Hepatocyte (in vitro differentiated cells): ENCODE measurements around the gene RBM19. TPM values are rescaled to one million over a fixed set of nuclear protein-coding genes. Genes with fewer than 3 reads are reported as not detected.

Source experiments
- DNase-seq: peaks from one replicate; pipeline ENCODE4 v3.0.0-alpha.2; 2016; ENCODE audit warnings: low spot score
- H2AFZ ChIP-seq: fragments of 200-600 bp; sonication (generic); 2 replicates; pipeline ENCODE4 v1.6.0; 2016; ENCODE audit warnings: antibody characterized with exemption, mild to moderate bottlenecking
- H3K27ac ChIP-seq: fragments of 200-600 bp; sonication (generic); 2 replicates; pipeline ENCODE4 v1.5.1; 2016; ENCODE audit warnings: mild to moderate bottlenecking
- H3K27me3 ChIP-seq: fragments of 200-600 bp; sonication (generic); 2 replicates; pipeline ENCODE4 v1.6.1; 2016
- H3K36me3 ChIP-seq: fragments of 200-600 bp; sonication (generic); replicated peaks from 2 replicates; pipeline ENCODE4 v1.5.1; 2016; ENCODE audit warnings: low read depth; ENCODE audit not compliant: insufficient read depth
- H3K4me1 ChIP-seq: fragments of 200-600 bp; sonication (generic); 2 replicates; pipeline ENCODE4 v1.5.1; 2016; ENCODE audit warnings: mild to moderate bottlenecking, moderate library complexity; ENCODE audit not compliant: insufficient read depth
- H3K4me2 ChIP-seq: fragments of 200-600 bp; sonication (generic); 2 replicates; pipeline ENCODE4 v1.6.0; 2016
- H3K4me3 ChIP-seq: fragments of 200-600 bp; sonication (generic); 2 replicates; pipeline ENCODE4 v1.5.1; 2016; ENCODE audit warnings: mild to moderate bottlenecking
- H3K79me2 ChIP-seq: fragments of 200-600 bp; sonication (generic); 2 replicates; pipeline ENCODE4 v1.6.0; 2017; ENCODE audit warnings: mild to moderate bottlenecking
- H3K9me2 ChIP-seq: fragments of 200-600 bp; sonication (generic); replicated peaks from 2 replicates; pipeline ENCODE4 v1.6.0; 2017; ENCODE audit warnings: mild to moderate bottlenecking; ENCODE audit not compliant: insufficient read depth
- H3K9me3 ChIP-seq: fragments of 200-600 bp; sonication (generic); 2 replicates; pipeline ENCODE4 v1.5.1; 2016; ENCODE audit warnings: low read depth, mild to moderate bottlenecking
- H4K20me1 ChIP-seq: fragments of 200-600 bp; sonication (generic); 2 replicates; pipeline ENCODE4 v1.6.0; 2016; ENCODE audit warnings: mild to moderate bottlenecking; ENCODE audit not compliant: insufficient read depth, poor library complexity, severe bottlenecking
- EZH2 ChIP-seq: fragments of 200-600 bp; sonication (generic); IDR thresholded peaks from 2 replicates; pipeline ENCODE4 v1.6.1; 2016; ENCODE audit warnings: antibody characterized with exemption, mild to moderate bottlenecking, borderline replicate concordance
- EZH2phosphoT487 ChIP-seq: fragments of 200-600 bp; sonication (generic); IDR thresholded peaks from one replicate; pipeline ENCODE4 v1.6.1; 2018; ENCODE audit warnings: antibody characterized with exemption, mild to moderate bottlenecking, low read depth, moderate library complexity; ENCODE audit not compliant: unreplicated experiment, severe bottlenecking
- WGBS: methylation state at CpG from one replicate; pipeline ENCODE4 v1.1.6; 2016; ENCODE audit warnings: low lambda C conversion rate; ENCODE audit errors: missing lambda C conversion rate; 5-methylcytosine and 5-hydroxymethylcytosine counted together
- polyA plus RNA-seq: library from polyadenylated mRNA; unstranded; fragments of >200 nt; fragmentation: Nextera tagmentation; extraction: Ambion mirVana; gene quantifications from 2 replicates; pipeline ENCODE4 v1.2.1, GENCODE V29; 2016
- total RNA-seq: library from RNA; depleted of rRNA; stranded (reverse); fragments of >200 nt; gene quantifications from 2 replicates; pipeline ENCODE4 v1.2.3, GENCODE V29; 2014
- TF ChIP-seq, protein P1 (sequence below): fragments of 200-600 bp; sonication (generic); IDR thresholded peaks from 2 replicates; pipeline ENCODE4 v1.5.1; 2016; ENCODE audit warnings: antibody characterized with exemption, mild to moderate bottlenecking; ENCODE audit not compliant: poor library complexity

The RBM19 gene
- total and polyA plus RNA-seq, 2 experiments from 2014 or later, result 14.5 to 16.8 TPM

DNA sequence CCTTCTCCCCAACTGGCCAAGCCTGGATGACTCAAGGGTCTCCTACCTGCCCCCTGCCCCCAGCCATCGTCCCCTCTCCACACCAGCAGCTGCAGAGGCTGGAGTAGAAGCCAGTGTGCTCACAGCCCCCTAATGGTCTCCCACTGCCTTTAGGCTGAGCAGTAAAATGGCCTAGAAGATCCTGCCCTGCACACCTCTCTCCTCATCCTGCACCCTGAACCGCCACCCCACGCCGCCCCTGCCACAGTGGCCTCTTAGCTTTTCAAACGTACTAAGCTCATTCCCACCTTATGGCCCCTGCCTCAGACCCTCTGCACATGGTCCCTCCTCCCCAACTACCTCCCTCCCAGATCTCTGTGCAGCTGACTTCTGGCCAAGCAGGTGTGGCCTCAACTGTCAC lies 46.3 kb downstream of the RBM19 start:
- Histone ChIP-seq H2AFZ (no peak overlapping the region), H3K9me2 (no peaks in the 10 kb centered on the region), H3K4me3 (no peak overlapping the region), H3K79me2 (no peaks in the 10 kb centered on the region), H3K4me1 (no peaks in the 10 kb centered on the region), H3K27me3 (no peaks in the 10 kb centered on the region), H4K20me1 (no peaks in the 10 kb centered on the region), H3K9me3 (no peaks in the 10 kb centered on the region), H3K4me2 (no peak overlapping the region), H3K27ac (no peak overlapping the region), H3K36me3 (no peaks in the 10 kb centered on the region)
- 97% methylated on average over 5 of the region's 5 CpGs for WGBS
- TF ChIP-seq, protein P1, sequence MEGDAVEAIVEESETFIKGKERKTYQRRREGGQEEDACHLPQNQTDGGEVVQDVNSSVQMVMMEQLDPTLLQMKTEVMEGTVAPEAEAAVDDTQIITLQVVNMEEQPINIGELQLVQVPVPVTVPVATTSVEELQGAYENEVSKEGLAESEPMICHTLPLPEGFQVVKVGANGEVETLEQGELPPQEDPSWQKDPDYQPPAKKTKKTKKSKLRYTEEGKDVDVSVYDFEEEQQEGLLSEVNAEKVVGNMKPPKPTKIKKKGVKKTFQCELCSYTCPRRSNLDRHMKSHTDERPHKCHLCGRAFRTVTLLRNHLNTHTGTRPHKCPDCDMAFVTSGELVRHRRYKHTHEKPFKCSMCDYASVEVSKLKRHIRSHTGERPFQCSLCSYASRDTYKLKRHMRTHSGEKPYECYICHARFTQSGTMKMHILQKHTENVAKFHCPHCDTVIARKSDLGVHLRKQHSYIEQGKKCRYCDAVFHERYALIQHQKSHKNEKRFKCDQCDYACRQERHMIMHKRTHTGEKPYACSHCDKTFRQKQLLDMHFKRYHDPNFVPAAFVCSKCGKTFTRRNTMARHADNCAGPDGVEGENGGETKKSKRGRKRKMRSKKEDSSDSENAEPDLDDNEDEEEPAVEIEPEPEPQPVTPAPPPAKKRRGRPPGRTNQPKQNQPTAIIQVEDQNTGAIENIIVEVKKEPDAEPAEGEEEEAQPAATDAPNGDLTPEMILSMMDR, result no peak
- TF ChIP-seq EZH2phosphoT487 (no peak), EZH2 (no peak)
- DNase-seq, result no peak

DNA sequence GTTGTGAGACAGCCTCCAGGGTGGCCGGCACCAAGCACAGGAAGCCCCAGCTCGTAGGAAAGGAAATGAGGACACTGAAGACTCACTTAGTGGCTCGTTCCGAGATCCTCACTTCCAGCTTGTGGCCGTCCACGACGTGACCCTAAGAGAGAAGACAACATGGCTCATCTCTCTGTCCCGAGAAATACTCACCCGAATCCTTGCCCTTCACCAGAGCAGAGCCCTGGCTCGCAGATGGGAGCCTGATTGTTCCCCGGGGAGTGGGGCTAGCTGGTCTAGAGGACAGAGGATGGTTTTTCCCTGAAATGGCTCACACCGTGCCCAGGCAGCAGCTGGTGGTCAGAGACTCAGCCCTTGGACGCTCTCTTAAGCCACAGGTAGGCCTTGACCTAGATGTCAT lies 47.8 kb downstream of the RBM19 start:
- Histone ChIP-seq H3K27ac (no peak overlapping the region), H3K9me3 (no peaks in the 10 kb centered on the region), H3K79me2 (no peaks in the 10 kb centered on the region), H3K27me3 (no peaks in the 10 kb centered on the region), H3K4me3 (no peak overlapping the region), H4K20me1 (no peaks in the 10 kb centered on the region), H3K4me2 (no peak overlapping the region), H3K9me2 (no peaks in the 10 kb centered on the region), H3K4me1 (no peaks in the 10 kb centered on the region), H2AFZ (no peak overlapping the region), H3K36me3 (no peaks in the 10 kb centered on the region)
- WGBS, result 92% methylated on average over 13 of the region's 13 CpGs
- DNase-seq, result no peak
- TF ChIP-seq, protein P1, result no peak
- TF ChIP-seq EZH2phosphoT487 (no peak), EZH2 (no peak)

DNA sequence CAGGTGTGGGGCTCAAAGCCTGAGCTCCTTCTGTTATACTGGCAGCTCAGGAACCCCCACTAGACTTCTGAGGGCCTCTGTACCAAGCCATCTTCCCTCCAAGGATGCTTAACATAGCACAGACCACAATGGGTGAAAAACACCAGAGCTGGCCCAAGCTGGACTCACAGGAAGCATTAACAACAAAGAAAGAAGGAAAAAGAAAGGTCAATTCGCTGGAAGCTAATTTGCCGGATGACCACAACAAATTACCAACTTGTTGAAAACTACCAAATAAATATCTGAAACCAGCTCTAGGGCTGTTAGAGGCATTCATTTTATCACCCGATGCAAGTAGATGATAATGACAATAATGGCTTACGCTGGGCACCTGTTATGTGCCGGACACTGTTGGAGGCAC lies 48.7 kb downstream of the RBM19 start:
- H3K9me2 ChIP-seq, result no peaks in the 10 kb centered on the region
- H3K36me3 ChIP-seq, result no peaks in the 10 kb centered on the region
- H3K4me3 ChIP-seq, result no peak overlapping the region
- 98% methylated on average over 5 of the region's 5 CpGs for WGBS
- H4K20me1 ChIP-seq, result no peaks in the 10 kb centered on the region
- TF ChIP-seq, protein P1, result no peak
- TF ChIP-seq EZH2phosphoT487 (no peak), EZH2 (no peak)
- H3K27ac ChIP-seq, result no peak overlapping the region
- no peak overlapping the region for H3K4me2 ChIP-seq
- no peaks in the 10 kb centered on the region for H3K79me2 ChIP-seq
- no peaks in the 10 kb centered on the region for H3K4me1 ChIP-seq
- no peak overlapping the region for H2AFZ ChIP-seq
- no peaks in the 10 kb centered on the region for H3K27me3 ChIP-seq
- DNase-seq, result no peak
- H3K9me3 ChIP-seq, result no peaks in the 10 kb centered on the region

DNA sequence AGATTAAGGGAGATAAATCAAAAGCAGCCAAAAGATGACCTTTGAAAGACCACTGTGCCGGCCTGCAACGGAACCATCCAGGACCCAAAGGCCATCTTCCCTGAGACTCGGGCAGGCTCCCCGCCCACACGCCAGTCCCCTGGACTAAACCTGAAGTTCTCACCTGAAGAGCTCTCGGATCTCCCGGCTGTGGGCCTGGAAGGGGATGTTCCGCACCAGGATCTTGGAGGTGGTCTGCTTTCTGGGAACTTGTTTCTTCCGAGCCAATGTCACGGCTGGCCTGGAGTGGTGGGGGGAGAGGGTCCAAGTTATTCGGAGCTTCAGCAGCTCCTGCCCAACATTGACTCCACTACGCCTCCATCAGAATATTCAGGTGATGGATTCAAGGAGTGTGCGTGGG lies 51.3 kb downstream of the RBM19 start:
- Histone ChIP-seq H3K4me2 (no peak overlapping the region), H4K20me1 (no peaks in the 10 kb centered on the region), H3K4me1 (no peaks in the 10 kb centered on the region), H2AFZ (no peak overlapping the region), H3K4me3 (no peak overlapping the region), H3K9me3 (no peaks in the 10 kb centered on the region), H3K79me2 (no peaks in the 10 kb centered on the region), H3K27ac (no peak overlapping the region), H3K9me2 (no peaks in the 10 kb centered on the region), H3K36me3 (no peaks in the 10 kb centered on the region), H3K27me3 (no peaks in the 10 kb centered on the region)
- no peak for DNase-seq
- 95% methylated on average over 13 of the region's 13 CpGs for WGBS
- TF ChIP-seq EZH2phosphoT487 (no peak), EZH2 (no peak)
- TF ChIP-seq, protein P1, result no peak
